ENCODE results near the gene OLFM1. TPM values are rescaled to one million over a fixed set of nuclear protein-coding genes. Genes with fewer than 3 reads are reported as not detected.
"Not testable (repeated sequence)": the region's sequence is repeated elsewhere in the genome, so short reads cannot be mapped to it uniquely, and the experiment has no call there.

Gene OLFM1
- total RNA-seq, 1 donor from 2014 or later = 0.47 TPM

DNA sequence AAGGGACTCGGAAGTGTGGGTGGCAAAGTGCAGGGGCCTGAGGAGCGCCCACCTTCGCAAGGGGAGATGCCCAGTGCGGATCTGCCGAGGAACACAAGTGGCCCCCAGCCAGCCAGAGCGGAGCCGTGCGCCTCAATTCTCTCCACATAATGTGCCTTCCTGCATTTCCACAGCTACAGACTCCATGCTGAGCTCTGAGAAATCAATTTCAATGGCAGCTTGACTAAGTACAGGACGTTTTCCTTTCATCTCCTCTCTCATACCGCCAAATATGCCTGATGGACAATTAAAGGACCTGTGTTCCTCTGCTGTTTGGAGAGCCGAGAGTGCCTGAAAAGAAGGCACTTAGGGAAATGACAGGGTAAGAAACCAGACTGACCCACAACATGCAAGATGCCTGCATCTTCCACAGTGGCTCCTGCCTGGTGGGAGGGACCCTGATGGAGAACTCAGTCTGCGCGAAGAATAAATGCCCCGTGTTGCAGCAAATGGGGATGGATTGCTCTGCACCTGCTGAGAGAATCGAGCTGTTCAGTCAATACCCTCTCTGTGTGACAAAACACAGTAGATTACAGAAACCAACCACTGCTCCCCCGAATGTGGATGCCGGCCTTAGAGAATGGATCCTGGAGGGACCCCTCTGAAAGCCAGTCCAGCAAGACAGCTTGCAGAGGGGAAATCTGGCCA is 38.6 kb upstream of the OLFM1 start:
- Mint-ChIP-seq H3K36me3 (ENCODE audit: low read depth) (no peaks in the 10 kb centered on the region), H3K27me3 (ENCODE audit: insufficient read depth) (no peaks in the 10 kb centered on the region), H3K9me3 (no peaks in the 10 kb centered on the region), H3K27ac (no peak overlapping the region), H3K4me1 (ENCODE audit: low read depth) (no peaks in the 10 kb centered on the region), H3K4me3 (no peak overlapping the region)
- no peak for DNase-seq (ENCODE audit: low spot score)
- intact Hi-C loops (cut with micrococcal nuclease) = no loop called here

DNA sequence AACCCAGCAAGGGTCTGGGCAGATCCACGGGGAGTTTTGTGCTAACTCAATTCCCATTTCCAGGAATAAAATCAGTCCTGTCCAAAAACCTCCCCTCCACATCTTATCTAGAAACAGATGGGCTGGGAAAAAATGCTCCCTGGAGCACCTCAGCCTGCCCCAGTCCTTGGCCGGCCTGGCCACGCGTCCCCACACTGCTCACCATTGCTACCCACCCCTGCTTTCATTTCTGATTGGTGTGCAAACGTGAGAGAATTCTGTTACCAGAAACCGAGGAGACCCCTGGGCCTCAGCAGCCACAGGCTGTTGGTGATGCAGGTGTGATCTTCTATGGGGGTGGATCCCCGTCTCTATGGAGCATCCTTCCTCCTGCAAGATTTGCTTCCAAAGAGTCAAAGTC is 38.0 kb upstream of the OLFM1 start:
- Mint-ChIP-seq H3K9me3 (no peaks in the 10 kb centered on the region), H3K36me3 (ENCODE audit: low read depth) (no peaks in the 10 kb centered on the region), H3K4me3 (no peak overlapping the region), H3K27me3 (ENCODE audit: insufficient read depth) (no peaks in the 10 kb centered on the region), H3K4me1 (ENCODE audit: low read depth) (no peaks in the 10 kb centered on the region), H3K27ac (no peak overlapping the region)
- DNase-seq (ENCODE audit: low spot score) = no peak
- intact Hi-C loops (cut with micrococcal nuclease) = no loop called here

DNA sequence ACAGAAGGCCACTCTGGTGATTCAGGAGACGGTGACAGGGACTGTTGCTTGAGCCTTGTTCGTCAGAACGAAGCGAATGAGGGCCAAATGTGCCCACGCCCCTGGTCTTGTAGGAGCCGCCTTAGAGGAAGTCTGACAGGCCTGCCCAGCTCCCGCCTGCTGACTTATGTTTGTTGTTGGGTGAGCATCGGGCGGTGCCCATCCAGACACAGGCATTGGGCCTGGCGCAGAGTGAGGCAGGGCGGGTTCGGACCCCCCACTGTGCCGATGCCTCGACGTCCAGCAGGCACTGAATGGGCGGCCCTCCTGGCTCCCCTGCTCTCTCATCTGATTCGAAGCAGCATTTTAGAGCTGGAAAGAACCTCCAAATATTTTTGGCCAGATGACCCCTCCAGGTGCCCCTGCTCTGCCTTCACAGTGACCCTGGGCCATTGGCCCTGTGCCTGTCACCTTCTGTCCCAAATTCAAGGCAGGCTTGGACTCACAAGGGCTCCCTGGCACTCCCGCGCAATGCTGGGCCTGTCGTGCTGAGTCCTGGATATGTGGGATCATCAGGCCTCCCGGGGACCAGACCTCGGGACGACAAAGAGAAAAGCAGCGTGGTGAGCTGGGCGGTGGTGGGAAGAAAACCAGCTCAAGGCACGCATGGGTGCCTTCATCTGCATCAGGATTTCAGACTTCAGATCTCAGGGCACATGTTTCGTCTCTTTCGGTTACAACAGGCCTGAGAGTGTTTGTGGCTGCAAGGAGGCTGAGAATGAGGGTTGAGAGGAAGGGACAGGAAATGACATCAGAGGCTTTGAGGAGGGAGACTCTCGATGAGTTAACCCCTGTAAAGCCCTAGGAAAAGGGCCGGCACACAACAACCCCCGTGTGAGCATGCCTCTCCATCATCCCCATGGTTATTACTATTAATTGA is 37.1 kb upstream of the OLFM1 start:
- Mint-ChIP-seq H3K27ac (no peak overlapping the region), H3K36me3 (ENCODE audit: low read depth) (no peaks in the 10 kb centered on the region), H3K4me3 (no peak overlapping the region), H3K27me3 (ENCODE audit: insufficient read depth) (peaks cover 2% of the 10 kb centered on the region), H3K4me1 (ENCODE audit: low read depth) (no peaks in the 10 kb centered on the region), H3K9me3 (no peaks in the 10 kb centered on the region)
- DNase-seq (ENCODE audit: low spot score) = no peak
- intact Hi-C loops (cut with micrococcal nuclease) = no loop called here

DNA sequence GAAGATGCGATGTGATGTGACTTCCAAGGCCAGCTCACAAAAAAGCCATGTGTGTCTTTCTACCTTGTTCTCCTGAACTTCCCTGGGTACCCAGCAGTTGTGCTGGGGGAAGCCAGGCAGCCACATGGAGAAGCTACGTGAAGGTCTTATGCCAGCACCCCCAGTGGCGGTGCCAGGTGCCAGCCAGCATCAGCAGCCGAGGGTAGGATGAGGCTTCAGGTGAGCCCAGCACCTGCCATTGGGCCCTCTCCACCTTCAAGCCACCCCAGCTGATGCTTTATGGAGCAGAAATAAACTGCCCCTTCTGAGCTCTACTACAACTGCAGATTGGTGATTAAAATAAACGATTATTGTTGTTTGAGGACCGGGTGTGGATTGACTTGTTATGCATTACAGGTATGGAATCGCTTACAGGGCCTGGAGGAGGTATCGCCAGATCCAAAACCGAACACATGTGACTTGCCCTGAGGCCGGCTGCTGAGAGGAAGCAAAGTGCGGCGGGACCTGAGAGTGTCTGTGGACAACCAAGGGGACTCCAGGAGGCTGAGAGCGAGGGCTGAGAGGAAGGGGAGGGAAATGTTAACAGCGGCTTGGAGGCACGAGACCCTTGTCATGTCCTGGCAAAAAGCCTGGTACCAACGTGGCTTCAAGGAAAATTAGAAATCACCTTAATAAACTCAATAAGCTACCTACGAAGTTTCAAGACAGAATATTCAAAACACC is 36.0 kb upstream of the OLFM1 start:
- Mint-ChIP-seq H3K4me3 (no peak overlapping the region), H3K36me3 (ENCODE audit: low read depth) (no peaks in the 10 kb centered on the region)
- intact Hi-C loops (cut with micrococcal nuclease) = no loop called here

DNA sequence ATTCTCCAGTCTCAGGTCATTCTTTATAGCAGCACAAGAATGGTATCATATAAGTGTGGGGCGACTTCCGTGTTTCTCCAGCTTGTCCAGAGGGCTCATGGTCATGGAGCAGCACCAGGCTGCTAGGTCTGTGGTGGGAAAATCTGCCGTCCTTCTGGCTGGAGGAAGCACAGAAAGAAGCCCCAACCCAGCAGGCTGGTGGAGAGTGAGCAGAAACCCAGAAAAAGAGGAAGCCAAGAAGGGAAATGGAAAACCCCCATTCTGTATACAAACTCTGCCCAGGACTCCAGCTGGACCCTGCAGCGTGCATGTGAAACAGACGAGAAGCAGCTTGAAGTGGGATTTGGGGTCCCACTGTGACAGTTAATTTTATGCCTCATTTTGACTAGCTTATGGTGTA is 34.3 kb upstream of the OLFM1 start:
- DNase-seq (ENCODE audit: low spot score) = no peak
- peaks cover 5% of the 10 kb centered on the region for H3K27me3 Mint-ChIP-seq (ENCODE audit: insufficient read depth)
- H3K27ac Mint-ChIP-seq = no peak overlapping the region
- no peaks in the 10 kb centered on the region for H3K4me1 Mint-ChIP-seq (ENCODE audit: low read depth)
- H3K36me3 Mint-ChIP-seq (ENCODE audit: low read depth) = no peaks in the 10 kb centered on the region
- H3K9me3 Mint-ChIP-seq = no peaks in the 10 kb centered on the region
- intact Hi-C loops (cut with micrococcal nuclease) = no loop called here
- H3K4me3 Mint-ChIP-seq = no peak overlapping the region

More for the DNA sequence above, 36.0 kb upstream of the OLFM1 start:
- no peak for DNase-seq (ENCODE audit: low spot score)
- no peak overlapping the region for H3K27ac Mint-ChIP-seq
- no peaks in the 10 kb centered on the region for H3K4me1 Mint-ChIP-seq (ENCODE audit: low read depth)
- peaks cover 2% of the 10 kb centered on the region for H3K27me3 Mint-ChIP-seq (ENCODE audit: insufficient read depth)
- H3K9me3 Mint-ChIP-seq = no peaks in the 10 kb centered on the region

DNA sequence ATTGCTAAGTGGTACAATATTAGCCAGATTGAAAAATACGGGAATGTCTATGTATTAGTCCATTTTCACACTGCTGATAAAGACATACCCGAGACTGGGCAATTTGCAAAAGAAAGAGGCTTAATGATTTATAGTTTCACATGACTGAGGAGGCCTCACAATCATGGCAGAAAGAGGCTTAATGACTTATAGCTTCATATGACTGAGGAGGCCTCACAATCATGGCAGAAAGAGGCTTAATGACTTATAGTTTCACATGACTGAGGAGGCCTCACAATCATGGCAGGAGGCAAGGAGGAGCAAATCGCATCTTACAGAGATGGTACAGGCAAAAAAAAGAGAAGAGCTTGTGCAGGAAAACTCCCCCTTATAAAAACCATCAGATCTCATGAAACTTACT is 32.3 kb upstream of the OLFM1 start:
- H3K9me3 Mint-ChIP-seq = no peaks in the 10 kb centered on the region
- peaks cover 5% of the 10 kb centered on the region for H3K27me3 Mint-ChIP-seq (ENCODE audit: insufficient read depth)
- no peak overlapping the region for H3K27ac Mint-ChIP-seq
- intact Hi-C loops (cut with micrococcal nuclease) = no loop called here
- H3K36me3 Mint-ChIP-seq (ENCODE audit: low read depth) = no peaks in the 10 kb centered on the region
- no peaks in the 10 kb centered on the region for H3K4me1 Mint-ChIP-seq (ENCODE audit: low read depth)
- DNase-seq (ENCODE audit: low spot score) = no peak
- H3K4me3 Mint-ChIP-seq = no peak overlapping the region

DNA sequence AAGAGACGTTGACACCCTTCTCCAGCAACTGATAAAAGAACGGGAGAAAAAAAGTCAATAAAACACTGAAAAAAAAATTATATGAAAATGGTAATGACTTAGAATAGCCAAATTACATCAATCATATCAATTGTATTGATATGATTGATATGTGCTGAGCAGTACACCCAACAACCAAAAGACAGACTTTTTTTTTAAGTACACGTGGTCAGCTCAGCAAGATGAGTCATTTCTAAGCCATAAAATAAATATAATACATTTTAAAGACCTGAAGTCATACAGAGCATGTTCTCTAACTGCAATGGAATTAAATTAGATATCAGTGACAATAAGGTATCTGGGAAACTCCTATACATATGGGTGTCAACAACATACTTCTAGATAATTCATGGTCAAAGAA is 30.9 kb upstream of the OLFM1 start:
- no peak for DNase-seq (ENCODE audit: low spot score)
- no peaks in the 10 kb centered on the region for H3K36me3 Mint-ChIP-seq (ENCODE audit: low read depth)
- H3K9me3 Mint-ChIP-seq = no peaks in the 10 kb centered on the region
- H3K4me3 Mint-ChIP-seq = no peak overlapping the region
- no peaks in the 10 kb centered on the region for H3K4me1 Mint-ChIP-seq (ENCODE audit: low read depth)
- intact Hi-C loops (cut with micrococcal nuclease) = no loop called here
- no peak overlapping the region for H3K27ac Mint-ChIP-seq
- peaks cover 5% of the 10 kb centered on the region for H3K27me3 Mint-ChIP-seq (ENCODE audit: insufficient read depth)

DNA sequence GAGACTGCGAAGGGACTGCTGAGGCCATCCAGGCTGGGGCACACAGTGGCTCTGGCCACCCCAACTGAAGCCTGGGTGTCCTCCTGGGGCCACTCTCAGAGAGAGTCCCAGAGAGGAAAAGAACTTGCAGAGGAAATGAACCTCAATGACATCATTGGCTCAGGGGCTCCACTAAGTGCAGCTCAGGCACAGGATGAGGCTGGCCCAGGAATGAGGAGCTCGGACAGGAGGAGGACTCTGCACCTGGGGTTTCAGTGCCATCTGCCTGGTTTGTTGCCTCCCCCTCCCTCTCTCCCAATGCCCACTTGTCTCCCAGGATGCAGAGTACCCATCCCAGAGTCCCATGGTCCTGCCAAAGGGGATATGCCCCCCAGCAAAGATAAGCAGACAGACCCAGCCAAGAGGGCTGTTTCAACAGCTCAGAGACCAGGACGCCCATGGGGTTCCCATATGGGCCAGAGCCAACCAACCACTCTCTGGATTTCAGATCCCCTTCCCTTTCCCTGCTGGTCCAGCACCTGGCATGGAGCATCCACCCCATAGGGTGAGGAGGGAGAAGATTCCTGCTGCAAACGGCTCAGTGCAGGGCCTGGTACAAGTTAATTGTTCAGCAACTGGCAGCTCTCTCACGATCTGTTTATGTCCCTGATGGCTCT is 26.9 kb upstream of the OLFM1 start:
- H3K27ac Mint-ChIP-seq = no peak overlapping the region
- H3K4me1 Mint-ChIP-seq (ENCODE audit: low read depth) = no peaks in the 10 kb centered on the region
- H3K9me3 Mint-ChIP-seq = peaks cover 4% of the 10 kb centered on the region
- no peak overlapping the region for H3K4me3 Mint-ChIP-seq
- H3K36me3 Mint-ChIP-seq (ENCODE audit: low read depth) = no peaks in the 10 kb centered on the region
- intact Hi-C loops (cut with micrococcal nuclease) = no loop called here
- DNase-seq (ENCODE audit: low spot score) = no peak
- peaks cover 3% of the 10 kb centered on the region for H3K27me3 Mint-ChIP-seq (ENCODE audit: insufficient read depth)

DNA sequence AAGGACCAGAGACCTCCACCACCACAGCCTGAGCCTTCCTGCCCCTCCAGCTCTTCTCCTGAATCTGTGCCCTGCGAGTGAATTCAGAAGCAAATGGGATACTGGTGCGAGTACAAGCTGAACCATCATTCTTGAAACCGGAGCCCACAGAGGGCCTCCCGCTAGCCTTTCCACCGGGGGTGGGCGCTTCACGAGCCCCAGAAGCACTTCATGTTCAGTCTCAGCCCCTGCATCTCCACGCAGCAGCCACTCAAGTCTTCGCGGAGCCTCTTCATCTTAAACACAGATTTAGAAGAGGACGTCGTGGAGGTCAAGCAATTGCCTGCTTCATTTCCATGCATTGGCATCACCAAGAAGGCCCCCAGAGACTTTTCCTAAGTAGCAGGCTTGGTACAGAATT is 26.0 kb upstream of the OLFM1 start:
- Mint-ChIP-seq H3K4me1 (ENCODE audit: low read depth) (no peaks in the 10 kb centered on the region), H3K4me3 (no peak overlapping the region), H3K36me3 (ENCODE audit: low read depth) (no peaks in the 10 kb centered on the region), H3K27ac (no peak overlapping the region), H3K9me3 (peaks cover 4% of the 10 kb centered on the region), H3K27me3 (ENCODE audit: insufficient read depth) (peaks cover 3% of the 10 kb centered on the region)
- intact Hi-C loops (cut with micrococcal nuclease) = no loop called here
- no peak for DNase-seq (ENCODE audit: low spot score)

DNA sequence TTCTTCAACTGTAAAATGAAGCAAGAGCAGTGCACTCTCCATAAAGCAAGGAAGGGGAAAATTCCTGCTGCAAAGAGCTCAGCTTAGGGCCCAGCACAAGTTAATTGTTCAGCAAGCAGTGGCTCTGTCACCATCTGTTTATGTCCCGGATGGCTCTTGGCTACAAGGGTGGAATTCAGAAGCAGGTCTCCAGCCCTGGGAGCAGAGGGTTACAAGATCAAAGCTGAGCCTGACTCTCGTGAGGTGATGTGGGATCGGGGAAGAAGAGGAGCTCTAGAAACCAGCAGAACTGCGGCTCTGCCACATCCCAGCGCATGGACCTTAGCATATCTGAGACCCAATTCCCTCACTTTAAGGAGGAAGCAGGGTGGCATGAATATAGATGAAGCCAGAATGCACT is 25.2 kb upstream of the OLFM1 start:
- Mint-ChIP-seq H3K27me3 (ENCODE audit: insufficient read depth) (peaks cover 3% of the 10 kb centered on the region), H3K36me3 (ENCODE audit: low read depth) (no peaks in the 10 kb centered on the region), H3K27ac (no peak overlapping the region), H3K9me3 (peaks cover 4% of the 10 kb centered on the region), H3K4me3 (no peak overlapping the region), H3K4me1 (ENCODE audit: low read depth) (no peaks in the 10 kb centered on the region)
- no peak for DNase-seq (ENCODE audit: low spot score)
- intact Hi-C loops (cut with micrococcal nuclease) = no loop called here

DNA sequence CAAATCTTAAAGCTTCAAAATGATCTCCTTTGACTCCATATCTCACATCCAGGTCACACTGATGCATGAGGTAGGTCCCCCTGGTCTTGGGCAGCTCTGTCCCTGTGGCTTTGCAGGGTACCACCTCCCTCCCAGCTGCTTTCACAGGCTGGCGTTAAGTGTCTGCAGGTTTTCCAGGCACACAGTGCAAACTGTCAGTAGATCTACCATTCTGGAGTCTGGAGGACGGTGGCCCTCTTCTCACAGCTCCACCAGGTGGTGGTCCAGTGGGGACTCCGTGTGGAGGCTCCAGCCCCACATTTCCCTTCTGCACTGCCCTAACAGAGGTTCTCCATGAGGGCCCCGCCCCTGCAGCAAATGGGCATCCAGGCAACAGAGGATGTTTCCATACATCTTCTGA is 24.0 kb upstream of the OLFM1 start:
- H3K36me3 Mint-ChIP-seq (ENCODE audit: low read depth); H3K9me3 Mint-ChIP-seq; H3K27ac Mint-ChIP-seq; H3K27me3 Mint-ChIP-seq (ENCODE audit: insufficient read depth); DNase-seq (ENCODE audit: low spot score); H3K4me3 Mint-ChIP-seq; intact Hi-C loops (cut with micrococcal nuclease); H3K4me1 Mint-ChIP-seq (ENCODE audit: low read depth): not testable (repeated sequence)

DNA sequence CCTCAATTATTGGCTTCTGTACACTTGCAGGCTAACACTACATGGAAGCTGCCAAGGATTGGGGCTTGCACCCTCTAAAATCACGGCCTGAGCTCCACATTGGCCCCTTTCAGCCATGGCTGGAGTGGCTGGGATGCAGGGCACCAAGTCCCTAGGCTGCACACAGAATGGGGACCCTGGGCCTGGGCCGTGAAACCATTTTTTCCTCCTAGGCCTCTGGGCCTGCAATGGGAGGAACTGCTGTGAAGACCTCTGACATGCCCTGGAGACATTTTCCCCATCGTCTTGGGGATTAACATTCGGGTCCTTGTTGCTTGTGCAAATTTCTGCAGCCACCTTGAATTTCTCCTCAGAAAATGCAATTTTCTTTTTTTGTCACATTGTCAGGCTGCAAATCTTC is 23.6 kb upstream of the OLFM1 start:
- H3K9me3 Mint-ChIP-seq; H3K27ac Mint-ChIP-seq; H3K4me3 Mint-ChIP-seq; DNase-seq (ENCODE audit: low spot score); H3K4me1 Mint-ChIP-seq (ENCODE audit: low read depth); intact Hi-C loops (cut with micrococcal nuclease); H3K36me3 Mint-ChIP-seq (ENCODE audit: low read depth); H3K27me3 Mint-ChIP-seq (ENCODE audit: insufficient read depth): not testable (repeated sequence)

DNA sequence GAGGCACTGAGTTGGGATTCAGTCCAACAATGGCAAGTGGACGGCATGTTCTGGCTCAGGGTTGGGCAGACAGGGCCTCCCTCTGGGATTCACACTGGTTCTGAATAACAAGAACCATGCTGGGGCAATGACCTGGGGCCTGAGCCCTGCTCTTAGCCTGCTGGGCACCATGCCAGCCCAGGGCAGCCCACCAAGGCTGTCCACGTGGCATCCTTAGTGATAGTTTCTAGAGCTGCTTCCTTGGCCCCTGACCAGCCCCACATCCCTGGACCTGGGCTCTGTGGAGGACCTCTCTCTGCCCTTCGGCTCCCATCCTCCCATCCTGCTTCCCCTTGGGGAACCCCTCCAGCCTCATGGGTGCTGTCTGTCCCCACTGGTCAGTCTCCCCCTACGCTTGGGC is 22.3 kb upstream of the OLFM1 start:
- no peaks in the 10 kb centered on the region for H3K27me3 Mint-ChIP-seq (ENCODE audit: insufficient read depth)
- intact Hi-C loops (cut with micrococcal nuclease) = no loop called here
- DNase-seq (ENCODE audit: low spot score) = no peak

More for the DNA sequence above, 22.3 kb upstream of the OLFM1 start:
- Mint-ChIP-seq H3K36me3 (ENCODE audit: low read depth) (no peaks in the 10 kb centered on the region), H3K4me1 (ENCODE audit: low read depth) (no peaks in the 10 kb centered on the region), H3K27ac (no peak overlapping the region), H3K4me3 (no peak overlapping the region), H3K9me3 (peaks cover 4% of the 10 kb centered on the region)

Data from activated T-helper 1 cell treated with anti-CD3 and anti-CD28 coated beads, Interleukin-12 subunit alpha, Interleukin-12 subunit beta, Interleukin-2, Interleukin-4 antibody, amounts not matched to agents 30 ng/mL and 10 ng/mL and 1 ng/mL, durations not matched to agents 14 hours and 24 hours and 36 hours (primary cell).